ENCODE measurements around the gene BLM. TPM values are rescaled to one million over a fixed set of nuclear protein-coding genes. Genes with fewer than 3 reads are reported as not detected.
A peak's percentile ranks its signal among the peaks of the same experiment; 100 is the strongest.

The BLM gene
- total RNA-seq, 1 donor from 2014 or later, result 44.8 TPM

DNA sequence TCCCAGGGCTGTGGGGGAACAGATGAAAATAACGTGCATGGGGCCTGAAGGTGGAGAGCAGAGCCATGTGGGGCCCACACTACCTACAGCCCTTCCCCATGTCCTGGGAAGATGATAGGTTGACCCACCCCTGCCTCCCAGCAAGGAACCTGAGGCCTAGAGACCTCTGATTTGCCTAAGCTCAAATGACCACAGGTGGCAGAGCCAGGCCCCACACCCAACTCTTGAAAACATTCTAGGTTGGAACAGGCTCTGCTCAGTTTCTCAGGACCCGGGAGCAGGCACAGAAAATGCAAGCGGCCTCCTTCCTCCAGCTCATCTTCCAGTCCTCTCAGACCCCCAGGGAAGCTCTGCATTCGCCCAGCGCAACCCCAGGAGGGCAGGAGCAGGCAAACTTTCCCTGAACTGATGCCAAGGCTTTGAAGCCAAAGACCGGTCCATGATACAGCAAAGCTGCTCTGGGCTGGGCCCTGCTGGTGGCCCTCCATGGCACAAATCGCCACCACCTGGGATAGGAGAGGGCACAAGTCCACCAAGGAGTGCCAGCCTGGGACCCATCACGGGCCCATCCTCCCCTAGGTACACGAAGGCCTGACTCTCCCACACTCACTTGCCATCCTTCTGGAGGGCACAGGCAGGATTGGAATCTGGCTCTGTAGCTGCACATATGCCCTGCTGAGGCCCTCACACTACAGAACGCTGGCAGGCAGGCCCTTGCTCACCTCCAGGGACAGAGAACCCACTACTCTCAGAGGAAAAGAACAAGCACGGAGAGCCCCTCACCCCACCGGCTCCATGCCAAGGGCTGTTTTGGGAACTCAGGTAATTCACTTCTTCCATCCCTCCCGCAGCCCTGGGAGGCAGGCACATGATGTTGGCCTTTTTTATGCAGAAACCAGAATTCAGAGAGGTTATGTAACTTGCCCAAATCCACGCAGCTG, 100.2 kb downstream of the BLM start:
- no peak overlapping the region for H3K27ac Mint-ChIP-seq (ENCODE audit: unreplicated experiment)
- H3K4me3 Mint-ChIP-seq, result no peak overlapping the region
- no peak for DNase-seq (ENCODE audit: low read depth, low spot score)
- TF ChIP-seq CTCF (conservative IDR thresholded peaks at IDR 0.05), result no peak
- H3K4me1 Mint-ChIP-seq, result no peaks in the 10 kb centered on the region
- no peaks in the 10 kb centered on the region for H3K27me3 Mint-ChIP-seq (ENCODE audit: low read depth)
- no peaks in the 10 kb centered on the region for H3K9me3 Mint-ChIP-seq
- peaks cover under 1% of the 10 kb centered on the region for H3K36me3 Mint-ChIP-seq (ENCODE audit: low read depth)

DNA sequence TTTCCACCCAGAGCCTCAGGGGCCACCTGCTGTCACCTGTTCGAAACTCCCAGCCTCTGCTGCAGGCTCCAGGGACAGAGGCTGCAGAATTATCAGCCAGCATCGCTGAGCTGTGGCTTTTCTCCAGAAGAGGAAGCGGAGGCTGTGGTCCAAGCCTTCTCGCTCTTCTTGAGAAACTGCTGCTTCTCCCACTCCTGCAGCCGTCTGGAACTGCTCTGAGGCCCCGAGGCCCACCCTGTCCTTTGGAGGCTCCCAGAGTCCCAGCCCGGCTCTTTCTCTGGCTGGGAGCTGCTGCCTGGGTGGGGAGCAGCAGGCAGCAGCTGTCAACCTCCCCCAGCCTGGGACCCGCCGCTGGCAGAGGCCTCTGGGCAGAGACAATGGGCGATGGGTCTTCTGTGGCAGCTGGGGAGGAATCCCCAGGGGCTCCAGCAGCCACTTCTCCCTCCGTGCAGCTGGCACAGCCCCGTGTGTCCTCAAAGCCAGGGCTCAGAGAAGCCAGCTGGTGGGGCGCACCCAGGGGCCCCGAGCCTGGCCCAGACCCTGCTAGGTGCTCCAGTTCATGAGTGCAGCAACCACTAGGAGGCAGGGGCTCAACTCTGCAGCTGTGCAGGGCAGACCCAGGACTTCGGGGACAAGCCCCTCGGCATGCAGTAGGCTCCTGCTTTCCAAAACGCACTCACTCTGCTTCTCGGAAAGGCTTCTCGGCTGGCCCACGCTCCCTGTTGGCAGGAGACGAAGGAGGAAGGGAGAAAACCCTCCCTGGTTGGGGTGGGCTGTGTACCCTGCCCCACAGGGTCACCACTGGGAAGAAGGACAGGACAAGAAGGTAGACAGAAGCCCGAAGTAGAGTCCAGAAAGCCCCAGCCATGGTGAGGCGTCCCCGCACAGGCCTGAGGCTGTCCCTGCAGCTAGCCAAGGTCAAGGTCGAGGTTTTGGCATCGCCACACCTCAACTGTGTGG, 101.4 kb downstream of the BLM start:
- H3K27me3 Mint-ChIP-seq (ENCODE audit: low read depth), result peaks cover 2% of the 10 kb centered on the region
- H3K36me3 Mint-ChIP-seq (ENCODE audit: low read depth), result no peaks in the 10 kb centered on the region
- DNase-seq (ENCODE audit: low read depth, low spot score), result no peak
- no peak overlapping the region for H3K27ac Mint-ChIP-seq (ENCODE audit: unreplicated experiment)
- no peak for TF ChIP-seq CTCF (conservative IDR thresholded peaks at IDR 0.05)
- H3K9me3 Mint-ChIP-seq, result no peaks in the 10 kb centered on the region
- no peaks in the 10 kb centered on the region for H3K4me1 Mint-ChIP-seq
- peak overlapping the region; percentile 21 for H3K4me3 Mint-ChIP-seq

- no peaks in the 10 kb centered on the region for H3K9me3 Mint-ChIP-seq
- no peaks in the 10 kb centered on the region for H3K36me3 Mint-ChIP-seq (ENCODE audit: low read depth)
Observed at GRCh38 chr15:90819390-90819789, 102.2 kb downstream of the BLM start.

DNA sequence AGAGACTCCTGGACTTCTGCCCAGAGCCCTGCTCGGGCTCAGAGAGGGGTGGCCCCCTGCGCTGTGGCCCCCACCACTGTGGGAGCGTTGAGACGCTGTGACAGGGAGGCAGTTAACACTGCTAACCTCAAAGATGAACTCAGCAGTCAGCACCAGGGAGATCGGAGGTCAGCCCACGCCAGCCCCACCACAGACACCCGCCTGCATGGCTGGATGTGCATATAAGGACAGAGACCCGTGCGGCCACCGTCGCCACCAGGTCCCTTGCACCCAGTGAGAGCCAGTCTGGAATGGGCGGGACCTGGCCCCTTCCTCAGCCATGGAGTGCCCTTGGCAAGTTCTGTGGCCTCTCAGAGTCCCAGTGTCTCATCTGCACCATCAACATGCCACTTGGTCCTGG, 102.7 kb downstream of the BLM start:
- no peaks in the 10 kb centered on the region for H3K9me3 Mint-ChIP-seq
- H3K4me1 Mint-ChIP-seq, result peaks cover 6% of the 10 kb centered on the region
- no peak for DNase-seq (ENCODE audit: low read depth, low spot score)

More at GRCh38 chr15:90819390-90819789, 102.2 kb downstream of the BLM start:
- peaks cover 2% of the 10 kb centered on the region for H3K27me3 Mint-ChIP-seq (ENCODE audit: low read depth)
- TF ChIP-seq CTCF (conservative IDR thresholded peaks at IDR 0.05), result no peak
- H3K27ac Mint-ChIP-seq (ENCODE audit: unreplicated experiment), result no peak overlapping the region
- DNase-seq (ENCODE audit: low read depth, low spot score), result no peak
- H3K4me3 Mint-ChIP-seq, result no peak overlapping the region
- peaks cover 4% of the 10 kb centered on the region for H3K4me1 Mint-ChIP-seq

More for the DNA sequence above, 102.7 kb downstream of the BLM start:
- Mint-ChIP-seq H3K4me3 (no peak overlapping the region), H3K27ac (ENCODE audit: unreplicated experiment) (peak overlapping the region; percentile 6), H3K36me3 (ENCODE audit: low read depth) (no peaks in the 10 kb centered on the region), H3K27me3 (ENCODE audit: low read depth) (peaks cover 2% of the 10 kb centered on the region)
- TF ChIP-seq CTCF (conservative IDR thresholded peaks at IDR 0.05), result no peak

All from neural crest cell (in vitro differentiated cells).